HEK293 (cell line): Measurements from ENCODE around the gene SNX8.
A peak's percentile ranks its signal among the peaks of the same experiment; 100 is the strongest.

Experiments used
- GLIS2 ChIP-seq: fragments of 450-650 bp; formaldehyde crosslinking; IDR thresholded peaks from 2 replicates; pipeline ENCODE4 v1.5.1; 2016; ENCODE audit warnings: missing biosample characterization, missing genetic modification characterization
- TF ChIP-seq, protein P1 (sequence below): fragments of 450-650 bp; formaldehyde crosslinking; IDR thresholded peaks from 2 replicates; pipeline ENCODE4 v1.5.1; 2016; ENCODE audit warnings: missing biosample characterization, missing genetic modification characterization
- TF ChIP-seq, protein P2 (sequence below): fragments of 450-650 bp; formaldehyde crosslinking; IDR thresholded peaks from 2 replicates; pipeline ENCODE4 v1.5.1; 2016; ENCODE audit warnings: missing biosample characterization, missing genetic modification characterization

DNA sequence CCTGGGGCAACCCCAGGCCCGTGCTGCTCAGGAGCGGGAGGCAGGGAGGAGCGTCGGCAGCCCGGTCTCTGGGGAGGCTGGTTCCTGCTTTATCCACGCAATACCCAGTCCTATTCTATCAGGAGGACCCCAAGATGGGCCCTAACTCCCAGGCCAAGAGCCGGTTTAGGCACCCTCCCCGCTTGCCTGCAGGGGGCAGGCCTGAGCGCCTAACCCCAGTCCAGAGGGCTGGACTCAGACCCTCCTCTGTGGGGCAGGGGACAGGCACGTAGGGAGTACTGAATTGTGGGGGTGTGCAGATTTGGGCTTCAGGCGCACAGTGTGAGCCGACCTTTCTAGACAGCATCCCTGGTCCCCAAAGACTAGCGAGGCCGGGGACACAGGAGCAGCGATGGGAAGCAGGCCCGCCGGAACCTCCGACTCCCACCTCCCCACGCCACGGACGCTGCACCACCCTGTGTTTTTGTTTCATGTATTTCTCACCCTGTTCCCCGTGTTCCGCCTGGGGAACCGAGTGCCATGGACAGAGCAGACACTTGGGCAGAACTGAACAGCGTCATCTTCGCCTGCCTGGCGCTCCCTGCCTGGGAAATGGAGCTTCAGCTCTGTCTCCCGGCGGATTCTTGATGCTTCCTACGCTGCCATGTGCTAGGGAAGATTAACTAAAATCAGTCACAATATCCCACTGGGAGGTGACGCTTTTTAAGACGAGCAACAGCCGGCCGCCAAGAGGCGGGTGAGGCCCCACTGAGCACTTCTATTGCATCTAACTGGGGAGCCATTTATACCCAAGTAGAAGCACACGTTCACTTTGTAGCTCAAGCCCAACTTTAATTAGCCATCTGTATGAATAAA is 66.9 kb downstream of the SNX8 start:
- TF ChIP-seq, protein P1, sequence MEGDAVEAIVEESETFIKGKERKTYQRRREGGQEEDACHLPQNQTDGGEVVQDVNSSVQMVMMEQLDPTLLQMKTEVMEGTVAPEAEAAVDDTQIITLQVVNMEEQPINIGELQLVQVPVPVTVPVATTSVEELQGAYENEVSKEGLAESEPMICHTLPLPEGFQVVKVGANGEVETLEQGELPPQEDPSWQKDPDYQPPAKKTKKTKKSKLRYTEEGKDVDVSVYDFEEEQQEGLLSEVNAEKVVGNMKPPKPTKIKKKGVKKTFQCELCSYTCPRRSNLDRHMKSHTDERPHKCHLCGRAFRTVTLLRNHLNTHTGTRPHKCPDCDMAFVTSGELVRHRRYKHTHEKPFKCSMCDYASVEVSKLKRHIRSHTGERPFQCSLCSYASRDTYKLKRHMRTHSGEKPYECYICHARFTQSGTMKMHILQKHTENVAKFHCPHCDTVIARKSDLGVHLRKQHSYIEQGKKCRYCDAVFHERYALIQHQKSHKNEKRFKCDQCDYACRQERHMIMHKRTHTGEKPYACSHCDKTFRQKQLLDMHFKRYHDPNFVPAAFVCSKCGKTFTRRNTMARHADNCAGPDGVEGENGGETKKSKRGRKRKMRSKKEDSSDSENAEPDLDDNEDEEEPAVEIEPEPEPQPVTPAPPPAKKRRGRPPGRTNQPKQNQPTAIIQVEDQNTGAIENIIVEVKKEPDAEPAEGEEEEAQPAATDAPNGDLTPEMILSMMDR: peak; percentile 35; the same call in 1 of the 2 replicates
- TF ChIP-seq, protein P2, sequence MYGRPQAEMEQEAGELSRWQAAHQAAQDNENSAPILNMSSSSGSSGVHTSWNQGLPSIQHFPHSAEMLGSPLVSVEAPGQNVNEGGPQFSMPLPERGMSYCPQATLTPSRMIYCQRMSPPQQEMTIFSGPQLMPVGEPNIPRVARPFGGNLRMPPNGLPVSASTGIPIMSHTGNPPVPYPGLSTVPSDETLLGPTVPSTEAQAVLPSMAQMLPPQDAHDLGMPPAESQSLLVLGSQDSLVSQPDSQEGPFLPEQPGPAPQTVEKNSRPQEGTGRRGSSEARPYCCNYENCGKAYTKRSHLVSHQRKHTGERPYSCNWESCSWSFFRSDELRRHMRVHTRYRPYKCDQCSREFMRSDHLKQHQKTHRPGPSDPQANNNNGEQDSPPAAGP: no peak
- no peak for TF ChIP-seq GLIS2
